Measurements from ENCODE around the gene CMPK2.

GRCh38 chr2:6874032-6874431 lies 8.3 kb upstream of the CMPK2 start:
- TF ChIP-seq CTCF (IDR thresholded peaks at IDR 0.05 in 2 of 3, conservative IDR thresholded peaks at IDR 0.05 in 1 of 3; ENCODE audit: control insufficient read depth in 2 of 3, extremely low read depth in 1 of 3, insufficient read depth in 1 of 3, low read depth in 3 of 3, low read length in 3 of 3): no peak
- TF ChIP-seq, protein P1, sequence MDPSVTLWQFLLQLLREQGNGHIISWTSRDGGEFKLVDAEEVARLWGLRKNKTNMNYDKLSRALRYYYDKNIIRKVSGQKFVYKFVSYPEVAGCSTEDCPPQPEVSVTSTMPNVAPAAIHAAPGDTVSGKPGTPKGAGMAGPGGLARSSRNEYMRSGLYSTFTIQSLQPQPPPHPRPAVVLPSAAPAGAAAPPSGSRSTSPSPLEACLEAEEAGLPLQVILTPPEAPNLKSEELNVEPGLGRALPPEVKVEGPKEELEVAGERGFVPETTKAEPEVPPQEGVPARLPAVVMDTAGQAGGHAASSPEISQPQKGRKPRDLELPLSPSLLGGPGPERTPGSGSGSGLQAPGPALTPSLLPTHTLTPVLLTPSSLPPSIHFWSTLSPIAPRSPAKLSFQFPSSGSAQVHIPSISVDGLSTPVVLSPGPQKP (IDR thresholded peaks at IDR 0.05; ENCODE audit: low read depth, low read length): no peak

All from GM12878 (cell line).